Esophagus muscularis mucosa (tissue), 4 donors: Measurements from ENCODE around the gene AHSG.

Source experiments
- CTCF ChIP-seq, 3 experiments: fragments of 200-600 bp in 2 of 3; fragments of 450-650 bp in 1 of 3; sonication (generic) in 2 of 3; IDR thresholded peaks; one replicate each; pipeline ENCODE4 v1.5.1; 2017 to 2019; ENCODE audit warnings: antibody characterized with exemption in 3 of 3, mild to moderate bottlenecking in 2 of 3, moderate library complexity in 1 of 3
- EP300 ChIP-seq: sonication (generic); formaldehyde crosslinking; IDR thresholded peaks from one replicate; pipeline ENCODE4 v1.6.1; 2017; ENCODE audit warnings: antibody characterized with exemption
- POLR2AphosphoS5 ChIP-seq, 2 donors: sonication (generic); formaldehyde crosslinking; IDR thresholded peaks; one replicate each; pipeline ENCODE4 v1.6.1; 2017; ENCODE audit warnings: antibody characterized with exemption in 2 of 2

- TF ChIP-seq CTCF (IDR thresholded peaks at IDR 0.05) (no peak), POLR2AphosphoS5 (IDR thresholded peaks at IDR 0.05) (no peak), EP300 (no peak)
Measured at GRCh38 chr3:186630950-186631641, 18.2 kb downstream of the AHSG start.
